ENCODE measurements around the gene LRRC3B.

The LRRC3B gene

DNA sequence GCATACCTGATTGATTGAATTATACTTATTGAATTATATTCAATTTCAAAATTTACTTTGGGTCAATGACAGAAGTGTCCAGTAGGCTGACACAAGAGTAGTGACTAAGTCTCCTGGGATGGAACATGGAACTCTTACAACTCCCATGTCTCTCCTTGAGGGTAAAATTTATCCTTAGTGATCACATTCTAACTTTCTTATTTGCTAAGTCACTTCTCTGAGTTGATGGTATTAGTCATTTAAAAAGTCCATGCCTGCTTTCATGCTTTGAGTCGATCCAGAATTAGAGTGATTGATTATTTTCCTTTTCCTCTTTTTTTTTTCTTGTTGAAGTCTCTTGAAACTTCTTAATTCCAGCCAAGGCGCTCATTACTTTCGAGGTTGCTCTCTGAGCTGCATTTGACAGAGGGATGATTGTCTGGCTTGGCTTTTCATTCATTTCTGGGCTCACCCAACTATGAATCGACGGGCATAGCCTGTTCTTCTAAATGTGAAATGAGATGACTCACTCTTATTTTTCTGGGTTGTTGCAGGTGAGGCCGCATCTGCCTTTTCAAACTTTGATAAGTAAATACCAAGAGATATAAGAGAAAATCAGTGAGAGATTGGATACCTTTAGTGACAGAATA is 34.9 kb downstream of the LRRC3B start:
- H3K4me3 ChIP-seq (replicated peaks; ENCODE audit: low read depth, low read length), result no peak overlapping the region
- TF ChIP-seq, protein P1, sequence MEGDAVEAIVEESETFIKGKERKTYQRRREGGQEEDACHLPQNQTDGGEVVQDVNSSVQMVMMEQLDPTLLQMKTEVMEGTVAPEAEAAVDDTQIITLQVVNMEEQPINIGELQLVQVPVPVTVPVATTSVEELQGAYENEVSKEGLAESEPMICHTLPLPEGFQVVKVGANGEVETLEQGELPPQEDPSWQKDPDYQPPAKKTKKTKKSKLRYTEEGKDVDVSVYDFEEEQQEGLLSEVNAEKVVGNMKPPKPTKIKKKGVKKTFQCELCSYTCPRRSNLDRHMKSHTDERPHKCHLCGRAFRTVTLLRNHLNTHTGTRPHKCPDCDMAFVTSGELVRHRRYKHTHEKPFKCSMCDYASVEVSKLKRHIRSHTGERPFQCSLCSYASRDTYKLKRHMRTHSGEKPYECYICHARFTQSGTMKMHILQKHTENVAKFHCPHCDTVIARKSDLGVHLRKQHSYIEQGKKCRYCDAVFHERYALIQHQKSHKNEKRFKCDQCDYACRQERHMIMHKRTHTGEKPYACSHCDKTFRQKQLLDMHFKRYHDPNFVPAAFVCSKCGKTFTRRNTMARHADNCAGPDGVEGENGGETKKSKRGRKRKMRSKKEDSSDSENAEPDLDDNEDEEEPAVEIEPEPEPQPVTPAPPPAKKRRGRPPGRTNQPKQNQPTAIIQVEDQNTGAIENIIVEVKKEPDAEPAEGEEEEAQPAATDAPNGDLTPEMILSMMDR (IDR thresholded peaks at IDR 0.05; ENCODE audit: low read depth, low read length, missing control alignments), result no peak
- DNase-seq (ENCODE audit: extremely low read depth, low read depth), result no peak

DNA sequence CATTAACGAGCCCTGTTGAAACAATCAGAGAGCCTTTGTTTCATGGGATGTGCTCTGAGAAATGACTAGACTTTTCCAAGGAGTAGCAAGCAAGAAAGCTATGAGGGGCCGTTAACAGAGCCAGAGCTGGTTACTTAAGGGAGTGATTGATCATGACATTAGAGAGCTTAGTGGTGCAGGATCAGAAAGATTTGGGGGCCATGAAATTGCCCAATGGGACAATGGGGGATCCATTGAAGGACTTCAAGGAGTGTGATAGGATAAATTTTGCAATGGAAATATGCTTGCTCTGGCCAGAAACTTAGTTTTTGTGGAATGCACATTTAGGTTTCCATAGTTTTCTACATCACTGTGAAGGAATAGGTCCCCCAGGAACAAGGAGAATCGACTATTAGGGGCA is 45.6 kb downstream of the LRRC3B start:
- TF ChIP-seq, protein P1 (IDR thresholded peaks at IDR 0.05; ENCODE audit: low read depth, low read length, missing control alignments), result no peak
- no peak for DNase-seq (ENCODE audit: extremely low read depth, low read depth)
- no peak overlapping the region for H3K4me3 ChIP-seq (replicated peaks; ENCODE audit: low read depth, low read length)

DNA sequence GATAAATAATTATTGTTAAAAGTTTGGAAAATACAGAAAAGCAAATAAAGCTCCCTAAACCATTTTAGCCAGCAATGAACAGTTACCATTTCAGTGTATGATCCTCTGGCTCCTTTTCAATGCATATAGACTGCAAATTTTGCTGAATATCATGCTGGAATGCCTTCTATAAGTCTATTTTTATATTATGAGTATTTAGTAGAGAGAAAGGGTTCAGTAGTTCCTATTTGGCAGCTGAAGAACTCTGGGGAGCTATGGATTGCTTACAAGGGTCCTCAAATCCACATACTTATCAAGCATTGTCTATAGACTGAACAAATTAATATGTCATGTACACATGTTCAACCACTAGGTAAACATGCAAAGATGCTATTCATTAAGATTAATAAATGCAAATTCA is 46.1 kb downstream of the LRRC3B start:
- H3K4me3 ChIP-seq (replicated peaks; ENCODE audit: low read depth, low read length), result no peak overlapping the region
- no peak for DNase-seq (ENCODE audit: extremely low read depth, low read depth)
- TF ChIP-seq, protein P1 (IDR thresholded peaks at IDR 0.05; ENCODE audit: low read depth, low read length, missing control alignments), result no peak

DNA sequence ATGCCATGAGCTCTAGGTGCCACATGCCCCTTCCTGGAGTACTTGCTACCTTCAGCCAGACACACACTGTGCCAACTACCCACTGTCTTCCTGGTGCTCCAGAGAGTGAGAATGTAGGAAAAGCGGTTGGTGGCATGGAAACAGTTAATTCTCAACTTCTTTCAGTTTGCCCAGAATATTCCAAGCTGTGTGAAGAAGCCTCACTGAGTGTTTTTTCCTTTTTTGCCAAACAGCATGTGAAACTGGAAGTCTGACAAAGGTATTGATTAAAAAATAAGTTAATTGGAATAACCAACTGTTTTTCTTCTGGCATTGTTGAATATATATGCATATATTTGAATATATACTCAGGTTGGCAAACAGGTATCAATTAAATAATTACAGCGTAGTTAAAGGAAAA is 52.8 kb downstream of the LRRC3B start:
- no peak for DNase-seq (ENCODE audit: extremely low read depth, low read depth)
- TF ChIP-seq, protein P1 (IDR thresholded peaks at IDR 0.05; ENCODE audit: low read depth, low read length, missing control alignments), result no peak
- H3K4me3 ChIP-seq (replicated peaks; ENCODE audit: low read depth, low read length), result no peak overlapping the region

DNA sequence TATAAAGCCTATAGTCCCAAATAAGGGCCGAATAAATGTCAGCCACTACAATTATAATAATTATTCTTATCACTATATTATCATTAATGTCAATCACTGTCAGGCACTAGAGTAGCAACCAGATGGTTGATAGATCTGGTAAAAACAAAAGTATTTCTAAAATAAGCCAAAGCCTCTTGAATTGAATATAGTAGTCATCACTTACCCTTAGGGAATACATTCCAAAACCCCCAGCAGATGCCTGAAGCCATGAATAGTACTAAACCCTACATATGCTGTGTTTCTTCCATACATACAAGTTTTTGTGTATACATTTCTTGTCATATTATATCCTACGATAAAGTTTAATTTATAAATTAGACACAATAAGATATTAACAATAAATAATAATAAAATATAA is 59.1 kb downstream of the LRRC3B start:
- TF ChIP-seq, protein P1 (IDR thresholded peaks at IDR 0.05; ENCODE audit: low read depth, low read length, missing control alignments), result no peak
- no peak overlapping the region for H3K4me3 ChIP-seq (replicated peaks; ENCODE audit: low read depth, low read length)
- no peak for DNase-seq (ENCODE audit: extremely low read depth, low read depth)

DNA sequence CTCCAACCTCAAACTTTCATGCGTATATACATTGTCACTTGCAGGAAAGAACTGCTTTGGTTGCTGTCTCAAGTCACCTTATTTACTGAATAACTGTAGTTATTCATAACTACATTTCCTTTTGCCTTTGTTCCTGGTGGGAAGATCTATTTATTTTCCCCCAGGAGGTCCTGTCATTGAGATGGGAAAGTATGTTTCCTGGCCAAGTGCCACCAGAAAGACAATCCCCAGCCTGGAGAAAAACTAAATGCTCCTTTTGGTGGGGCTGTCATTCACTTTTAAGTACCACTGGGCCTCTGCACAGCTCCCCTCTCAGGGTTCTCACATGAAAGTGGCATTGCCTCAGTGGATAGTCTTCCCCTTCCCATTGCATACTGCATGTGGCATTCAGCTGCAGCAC is 59.8 kb downstream of the LRRC3B start:
- no peak overlapping the region for H3K4me3 ChIP-seq (replicated peaks; ENCODE audit: low read depth, low read length)
- TF ChIP-seq, protein P1 (IDR thresholded peaks at IDR 0.05; ENCODE audit: low read depth, low read length, missing control alignments), result no peak
- no peak for DNase-seq (ENCODE audit: extremely low read depth, low read depth)

DNA sequence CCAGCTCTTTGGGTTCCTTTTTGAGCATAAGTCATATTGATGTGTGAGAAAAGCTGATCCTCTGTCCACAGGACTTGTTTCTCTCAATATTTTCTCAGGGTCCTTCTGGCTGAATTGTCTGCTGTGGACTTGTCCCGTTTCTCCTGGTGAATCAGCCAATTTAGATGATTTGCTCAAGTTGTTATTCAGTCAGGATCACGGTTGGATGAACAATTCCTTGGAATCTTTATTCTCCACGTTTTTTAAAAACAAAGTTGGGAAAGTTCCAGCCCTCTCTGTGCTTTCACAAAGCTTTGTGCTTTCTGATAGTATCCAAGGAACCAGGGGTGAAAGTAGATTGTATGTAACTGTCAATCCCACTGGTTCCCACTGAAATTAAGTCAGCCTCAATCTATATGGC is 61.3 kb downstream of the LRRC3B start:
- H3K4me3 ChIP-seq (replicated peaks; ENCODE audit: low read depth, low read length), result no peak overlapping the region
- TF ChIP-seq, protein P1 (IDR thresholded peaks at IDR 0.05; ENCODE audit: low read depth, low read length, missing control alignments), result no peak
- DNase-seq (ENCODE audit: extremely low read depth, low read depth), result no peak
